Cardiac muscle cell (in vitro differentiated cells and primary cell): Measurements from ENCODE around the gene ME1. TPM values are rescaled to one million over a fixed set of nuclear protein-coding genes. Genes with fewer than 3 reads are reported as not detected.

Experiments
- DNase-seq, 2 donors: peaks; one replicate each; pipeline versions ENCODE4 v3.0.0 to v3.0.0-alpha.2; 2010 to 2017; ENCODE audit warnings: low read depth in 1 of 2, low spot score in 1 of 2
- H3K27ac ChIP-seq: fragments of 200-600 bp; sonication (generic); 2 replicates; pipeline ENCODE4 v1.5.1; 2016
- H3K27me3 ChIP-seq: fragments of 200-600 bp; sonication (generic); 2 replicates; pipeline ENCODE4 v1.6.0; 2016; ENCODE audit warnings: control low read depth
- H3K36me3 ChIP-seq: fragments of 200-600 bp; sonication (generic); 2 replicates; pipeline ENCODE4 v1.5.1; 2016; ENCODE audit warnings: control low read depth
- H3K4me1 ChIP-seq: fragments of 200-600 bp; sonication (generic); 2 replicates; pipeline ENCODE4 v1.8.1; 2017; ENCODE audit warnings: low read depth, mild to moderate bottlenecking, mixed run types
- H3K4me3 ChIP-seq: fragments of 200-600 bp; sonication (generic); 2 replicates; pipeline ENCODE4 v1.5.1; 2016; ENCODE audit warnings: mild to moderate bottlenecking
- H3K9me3 ChIP-seq: fragments of 200-600 bp; sonication (generic); 2 replicates; pipeline ENCODE4 v1.5.1; 2017; ENCODE audit warnings: low read depth, mild to moderate bottlenecking, control low read depth
- polyA plus RNA-seq: library from polyadenylated mRNA; unstranded; fragments of >200 nt; fragmentation: Nextera tagmentation; extraction: Ambion mirVana; gene quantifications from 2 replicates; pipeline ENCODE4 v1.2.1, GENCODE V29; 2016
- total RNA-seq: library from RNA; depleted of rRNA; stranded (reverse); fragments of >200 nt; gene quantifications from 2 replicates; pipeline ENCODE4 v1.2.3, GENCODE V29; 2016
- TF ChIP-seq, protein P1 (sequence below): IDR thresholded peaks from 2 replicates; pipeline ENCODE4 v1.5.1; 2012; ENCODE audit warnings: low read depth, mild to moderate bottlenecking, low read length

ME1 gene
- total and polyA plus RNA-seq, 2 experiments from 2014 or later, result 2.0 to 6.6 TPM

DNA sequence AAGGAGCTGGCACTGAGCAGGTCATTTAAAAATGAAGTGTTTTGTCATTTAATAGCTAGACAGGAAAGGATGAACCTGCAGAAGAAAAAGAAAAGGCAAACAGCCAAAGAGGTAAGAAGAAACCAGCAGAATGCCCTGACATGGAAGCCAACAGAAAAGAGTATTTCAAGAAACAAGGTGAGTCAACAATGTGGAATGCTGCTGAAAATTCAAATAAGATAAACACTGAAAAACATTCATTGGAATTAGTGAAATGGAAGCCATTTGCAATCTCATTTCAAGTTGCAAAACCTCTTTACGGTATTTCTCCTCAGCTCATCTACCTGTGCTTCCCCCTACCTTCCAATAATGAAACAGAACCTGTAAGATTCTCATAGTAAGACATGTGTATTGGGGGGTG lies 178.1 kb downstream of the ME1 start:
- TF ChIP-seq, protein P1, sequence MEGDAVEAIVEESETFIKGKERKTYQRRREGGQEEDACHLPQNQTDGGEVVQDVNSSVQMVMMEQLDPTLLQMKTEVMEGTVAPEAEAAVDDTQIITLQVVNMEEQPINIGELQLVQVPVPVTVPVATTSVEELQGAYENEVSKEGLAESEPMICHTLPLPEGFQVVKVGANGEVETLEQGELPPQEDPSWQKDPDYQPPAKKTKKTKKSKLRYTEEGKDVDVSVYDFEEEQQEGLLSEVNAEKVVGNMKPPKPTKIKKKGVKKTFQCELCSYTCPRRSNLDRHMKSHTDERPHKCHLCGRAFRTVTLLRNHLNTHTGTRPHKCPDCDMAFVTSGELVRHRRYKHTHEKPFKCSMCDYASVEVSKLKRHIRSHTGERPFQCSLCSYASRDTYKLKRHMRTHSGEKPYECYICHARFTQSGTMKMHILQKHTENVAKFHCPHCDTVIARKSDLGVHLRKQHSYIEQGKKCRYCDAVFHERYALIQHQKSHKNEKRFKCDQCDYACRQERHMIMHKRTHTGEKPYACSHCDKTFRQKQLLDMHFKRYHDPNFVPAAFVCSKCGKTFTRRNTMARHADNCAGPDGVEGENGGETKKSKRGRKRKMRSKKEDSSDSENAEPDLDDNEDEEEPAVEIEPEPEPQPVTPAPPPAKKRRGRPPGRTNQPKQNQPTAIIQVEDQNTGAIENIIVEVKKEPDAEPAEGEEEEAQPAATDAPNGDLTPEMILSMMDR, result no peak
- Histone ChIP-seq H3K36me3 (no peaks in the 10 kb centered on the region), H3K27ac (no peak overlapping the region), H3K4me1 (no peaks in the 10 kb centered on the region), H3K4me3 (no peak overlapping the region), H3K27me3 (no peaks in the 10 kb centered on the region), H3K9me3 (no peaks in the 10 kb centered on the region)
- peak in 1 of 2 donors; percentile 55 for DNase-seq

DNA sequence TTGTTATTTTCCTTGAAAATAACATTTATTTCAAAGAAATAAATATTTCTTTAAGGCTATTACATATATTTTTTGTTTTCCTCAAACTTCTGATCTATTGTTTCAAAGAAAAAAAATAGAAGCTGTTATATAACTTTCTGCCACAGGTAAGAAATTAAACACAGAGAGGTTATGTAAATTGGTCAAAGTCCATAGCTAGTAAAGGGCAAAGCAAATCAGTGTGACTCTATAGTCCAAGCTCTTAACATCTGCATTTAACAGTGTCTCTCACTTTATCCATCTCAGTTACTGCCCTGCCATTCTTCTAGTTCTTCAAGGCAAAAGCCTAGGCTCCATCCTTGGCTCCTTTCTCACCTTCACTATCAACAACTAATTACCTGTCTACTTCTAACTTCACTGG lies 180.6 kb downstream of the ME1 start:
- Histone ChIP-seq H3K36me3 (no peaks in the 10 kb centered on the region), H3K9me3 (no peaks in the 10 kb centered on the region), H3K27ac (no peak overlapping the region), H3K4me3 (no peak overlapping the region), H3K27me3 (no peaks in the 10 kb centered on the region), H3K4me1 (no peaks in the 10 kb centered on the region)
- no peak for DNase-seq
- TF ChIP-seq, protein P1, result no peak

DNA sequence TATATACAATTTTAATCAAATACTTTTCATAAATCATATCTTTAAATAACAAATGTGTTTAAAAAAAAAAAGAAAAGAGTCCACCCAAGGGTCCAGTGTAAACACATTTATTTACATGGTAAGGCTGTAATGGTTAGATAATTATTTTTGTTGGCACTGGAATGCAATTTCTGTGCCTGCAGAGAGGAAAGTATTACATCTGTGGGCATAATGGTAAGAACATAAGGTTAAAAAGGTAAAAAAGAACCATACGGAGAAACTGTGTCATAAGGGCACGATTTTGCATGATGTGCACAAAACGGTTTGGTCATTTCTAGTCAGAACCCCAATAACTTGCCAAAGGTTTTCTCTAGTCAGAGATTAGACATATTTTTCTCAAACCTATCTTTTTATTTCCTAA lies 183.4 kb downstream of the ME1 start:
- Histone ChIP-seq H3K4me3 (no peak overlapping the region), H3K36me3 (no peaks in the 10 kb centered on the region), H3K4me1 (no peaks in the 10 kb centered on the region), H3K27ac (no peak overlapping the region), H3K9me3 (no peaks in the 10 kb centered on the region), H3K27me3 (no peaks in the 10 kb centered on the region)
- TF ChIP-seq, protein P1, result no peak
- no peak for DNase-seq

DNA sequence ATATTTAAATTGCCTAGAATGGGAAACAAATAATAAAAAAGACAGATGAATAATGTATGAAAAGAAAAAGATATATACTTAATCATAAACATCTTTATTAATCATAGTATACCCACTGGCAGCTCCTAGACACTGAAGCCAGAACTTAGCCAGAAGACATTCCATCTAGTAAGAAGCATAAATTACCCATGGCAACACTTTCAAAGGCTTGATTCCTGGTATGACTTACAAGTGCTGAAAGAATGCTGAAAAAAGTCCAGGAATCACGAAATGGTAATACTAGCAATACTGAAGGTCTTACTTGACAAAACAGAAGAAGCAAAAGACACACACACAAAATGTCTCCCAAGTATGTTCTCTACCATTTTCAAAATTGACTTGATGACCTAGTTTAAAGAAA lies 199.7 kb downstream of the ME1 start:
- H3K4me1 ChIP-seq, result no peaks in the 10 kb centered on the region
- H3K36me3 ChIP-seq, result no peaks in the 10 kb centered on the region
- H3K4me3 ChIP-seq, result no peak overlapping the region
- DNase-seq, result peak in 1 of 2 donors; percentile 30
- H3K27ac ChIP-seq, result no peak overlapping the region
- H3K9me3 ChIP-seq, result no peaks in the 10 kb centered on the region
- no peaks in the 10 kb centered on the region for H3K27me3 ChIP-seq
- TF ChIP-seq, protein P1, result no peak

DNA sequence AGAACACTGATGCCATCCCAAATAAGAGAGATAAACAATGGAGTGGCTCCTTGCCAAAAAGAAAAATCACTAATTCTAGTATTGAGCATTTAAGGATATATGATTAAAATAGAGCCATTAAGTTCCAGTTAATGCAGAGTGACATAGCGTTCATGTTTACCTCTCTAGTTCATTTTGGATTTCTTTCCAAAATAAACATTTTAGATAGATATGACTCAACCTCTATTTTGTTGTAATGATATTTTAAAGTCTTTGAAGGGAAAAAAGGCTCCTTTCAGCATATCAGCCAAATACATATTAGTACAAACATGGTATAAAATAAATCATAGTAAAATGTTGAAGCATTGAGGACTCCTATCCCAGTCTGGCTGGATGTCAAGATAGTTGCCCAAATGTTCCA lies 204.3 kb downstream of the ME1 start:
- H3K9me3 ChIP-seq, result no peaks in the 10 kb centered on the region
- TF ChIP-seq, protein P1, result no peak
- H3K27ac ChIP-seq, result no peak overlapping the region
- H3K4me1 ChIP-seq, result no peaks in the 10 kb centered on the region
- no peak for DNase-seq
- no peak overlapping the region for H3K4me3 ChIP-seq
- no peaks in the 10 kb centered on the region for H3K36me3 ChIP-seq
- H3K27me3 ChIP-seq, result no peaks in the 10 kb centered on the region
